GM18526 (cell line): Measurements from ENCODE around the gene DNAH11.

Experiments used
- POLR2A ChIP-seq: IDR thresholded peaks from 3 replicates; pipeline ENCODE4 v1.6.1; 2011; ENCODE audit not compliant: insufficient read length; ENCODE audit errors: extremely low read depth

Gene DNAH11

GRCh38 chr7:21642422-21642821 lies 99.6 kb downstream of the DNAH11 start:
- TF ChIP-seq POLR2A = no peak

GRCh38 chr7:21651697-21652096 lies 108.9 kb downstream of the DNAH11 start:
- TF ChIP-seq POLR2A = no peak

GRCh38 chr7:21653623-21654022 lies 110.8 kb downstream of the DNAH11 start:
- TF ChIP-seq POLR2A = no peak

- TF ChIP-seq POLR2A = no peak
Measured at GRCh38 chr7:21656081-21656480, 113.2 kb downstream of the DNAH11 start.

GRCh38 chr7:21656796-21657195 lies 114.0 kb downstream of the DNAH11 start:
- TF ChIP-seq POLR2A = no peak

GRCh38 chr7:21670496-21670895 lies 127.7 kb downstream of the DNAH11 start:
- no peak for TF ChIP-seq POLR2A

- TF ChIP-seq POLR2A = no peak
Measured at GRCh38 chr7:21671859-21672258, 129.0 kb downstream of the DNAH11 start.

- TF ChIP-seq POLR2A = no peak
Measured at GRCh38 chr7:21675255-21675654, 132.4 kb downstream of the DNAH11 start.

GRCh38 chr7:21690705-21691104 lies 147.9 kb downstream of the DNAH11 start:
- no peak for TF ChIP-seq POLR2A

- no peak for TF ChIP-seq POLR2A
Measured at GRCh38 chr7:21702303-21702702, 159.5 kb downstream of the DNAH11 start.

GRCh38 chr7:21704359-21704758 lies 161.5 kb downstream of the DNAH11 start:
- no peak for TF ChIP-seq POLR2A

GRCh38 chr7:21706131-21706530 lies 163.3 kb downstream of the DNAH11 start:
- no peak for TF ChIP-seq POLR2A

GRCh38 chr7:21707566-21707965 lies 164.7 kb downstream of the DNAH11 start:
- TF ChIP-seq POLR2A = no peak

- TF ChIP-seq POLR2A = no peak
Measured at GRCh38 chr7:21708096-21708495, 165.3 kb downstream of the DNAH11 start.

- no peak for TF ChIP-seq POLR2A
Measured at GRCh38 chr7:21717323-21717722, 174.5 kb downstream of the DNAH11 start.

GRCh38 chr7:21718391-21718790 lies 175.6 kb downstream of the DNAH11 start:
- no peak for TF ChIP-seq POLR2A

GRCh38 chr7:21719846-21720245 lies 177.0 kb downstream of the DNAH11 start:
- no peak for TF ChIP-seq POLR2A

GRCh38 chr7:21722371-21722770 lies 179.5 kb downstream of the DNAH11 start:
- TF ChIP-seq POLR2A = no peak
